Uterus (tissue), 2 donors: Measurements from ENCODE around the gene KCNQ1.

Experiments used
- CTCF ChIP-seq, 4 experiments: fragments of 200-600 bp in 2 of 4; fragments of 450-650 bp in 2 of 4; sonication (generic) in 2 of 4; IDR thresholded peaks; one replicate each; pipeline ENCODE4 v1.5.1; 2016 to 2019; ENCODE audit warnings: antibody characterized with exemption in 4 of 4, mild to moderate bottlenecking in 2 of 4, moderate library complexity in 1 of 4
- POLR2A ChIP-seq, 2 donors: fragments of 450-650 bp; IDR thresholded peaks; one replicate each; pipeline ENCODE4 v1.6.1; 2016; ENCODE audit warnings: antibody characterized with exemption in 2 of 2, mild to moderate bottlenecking in 1 of 2, moderate library complexity in 1 of 2

- no peak for TF ChIP-seq CTCF (IDR thresholded peaks at IDR 0.05)
- no peak for TF ChIP-seq POLR2A (IDR thresholded peaks at IDR 0.05)
These were observed 124.5 kb downstream of the KCNQ1 start for GRCh38 chr11:2569321-2569721.
